Endothelial cell (in vitro differentiated cells): ENCODE measurements around the gene BAD. TPM values are rescaled to one million over a fixed set of nuclear protein-coding genes. Genes with fewer than 3 reads are reported as not detected.

Experiments used
- DNase-seq: peaks from one replicate; pipeline ENCODE4 v3.0.0; 2021; ENCODE audit warnings: low spot score
- H3K27ac Mint-ChIP-seq: one replicate; pipeline ENCODE4 v1.8.0; 2021; ENCODE audit warnings: mixed read lengths, inconsistent platforms; ENCODE audit not compliant: unreplicated experiment
- H3K27me3 Mint-ChIP-seq: one replicate; pipeline ENCODE4 v1.8.0; 2021; ENCODE audit warnings: mild to moderate bottlenecking, moderate library complexity, mixed read lengths, inconsistent platforms; ENCODE audit not compliant: unreplicated experiment
- H3K36me3 Mint-ChIP-seq: one replicate; pipeline ENCODE4 v1.8.0; 2021; ENCODE audit warnings: mild to moderate bottlenecking, low read depth, mixed read lengths, inconsistent platforms; ENCODE audit not compliant: unreplicated experiment
- H3K4me1 Mint-ChIP-seq: one replicate; pipeline ENCODE4 v1.8.0; 2021; ENCODE audit warnings: mild to moderate bottlenecking, mixed read lengths, inconsistent platforms; ENCODE audit not compliant: unreplicated experiment
- H3K4me3 Mint-ChIP-seq: one replicate; pipeline ENCODE4 v1.8.0; 2021; ENCODE audit warnings: mild to moderate bottlenecking, mixed read lengths, inconsistent platforms; ENCODE audit not compliant: unreplicated experiment
- H3K9me3 Mint-ChIP-seq: one replicate; pipeline ENCODE4 v1.8.0; 2021; ENCODE audit warnings: mixed read lengths, inconsistent platforms; ENCODE audit not compliant: unreplicated experiment
- CTCF ChIP-seq: fragments of 200-600 bp; sonication (generic); IDR thresholded peaks from one replicate; pipeline ENCODE4 v1.5.0; 2021; ENCODE audit warnings: antibody characterized with exemption; ENCODE audit not compliant: unreplicated experiment
- total RNA-seq: library from RNA; stranded (reverse); fragmentation: NEBNext Ultra II Directional; extraction: Animal tissue kit (Norgen Biotek cat#: 25700); gene quantifications from one replicate; pipeline ENCODE4 v1.2.1, GENCODE V29; 2021; ENCODE audit not compliant: unreplicated experiment

BAD gene
- total RNA-seq, 1 donor from 2014 or later = 40.7 TPM

- Mint-ChIP-seq H3K27me3 (peaks cover 5% of the 10 kb centered on the region), H3K4me1 (peaks cover 7% of the 10 kb centered on the region), H3K36me3 (peaks cover 5% of the 10 kb centered on the region), H3K9me3 (no peaks in the 10 kb centered on the region), H3K4me3 (no peak overlapping the region), H3K27ac (no peak overlapping the region)
- DNase-seq = no peak
- TF ChIP-seq CTCF = no peak
Measured at GRCh38 chr11:64223001-64223651, 61.3 kb downstream of the BAD start.

GRCh38 chr11:64222651-64223000 is 61.8 kb downstream of the BAD start:
- Mint-ChIP-seq H3K36me3 (peaks cover 5% of the 10 kb centered on the region), H3K9me3 (no peaks in the 10 kb centered on the region), H3K4me1 (peaks cover 7% of the 10 kb centered on the region), H3K4me3 (no peak overlapping the region), H3K27me3 (peaks cover 8% of the 10 kb centered on the region), H3K27ac (no peak overlapping the region)
- TF ChIP-seq CTCF = no peak
- no peak for DNase-seq

- no peak overlapping the region for H3K27ac Mint-ChIP-seq
- peaks cover 5% of the 10 kb centered on the region for H3K4me1 Mint-ChIP-seq
- H3K36me3 Mint-ChIP-seq = peaks cover 5% of the 10 kb centered on the region
- TF ChIP-seq CTCF = no peak
- H3K4me3 Mint-ChIP-seq = no peak overlapping the region
- no peak for DNase-seq
- H3K9me3 Mint-ChIP-seq = no peaks in the 10 kb centered on the region
- peaks cover 7% of the 10 kb centered on the region for H3K27me3 Mint-ChIP-seq
Measured at GRCh38 chr11:64220798-64221197, 63.7 kb downstream of the BAD start.

- Mint-ChIP-seq H3K4me1 (peaks cover 5% of the 10 kb centered on the region), H3K27me3 (peaks cover 7% of the 10 kb centered on the region), H3K27ac (no peak overlapping the region), H3K9me3 (no peaks in the 10 kb centered on the region), H3K4me3 (no peak overlapping the region), H3K36me3 (peaks cover 5% of the 10 kb centered on the region)
- no peak for TF ChIP-seq CTCF
- DNase-seq = no peak
Measured at GRCh38 chr11:64220271-64220670, 64.2 kb downstream of the BAD start.

Other genes with a start within 250 kb of the BAD start
- gene FLRT1, start 248.7 kb downstream of the BAD start, total RNA-seq = not detected
- gene MACROD1, start 118.6 kb downstream of the BAD start, total RNA-seq = 4.1 TPM
- 124 TPM for gene STIP1, start 98.5 kb downstream of the BAD start, total RNA-seq
- gene FERMT3, start 77.9 kb downstream of the BAD start, total RNA-seq = 6.2 TPM
- gene TRPT1, start 58.5 kb downstream of the BAD start, total RNA-seq = 23.2 TPM
- 21.2 TPM for gene NUDT22, start 58.4 kb downstream of the BAD start, total RNA-seq
- gene DNAJC4, start 54.1 kb downstream of the BAD start, total RNA-seq = 38.0 TPM
- 11.5 TPM for gene VEGFB, start 50.1 kb downstream of the BAD start, total RNA-seq
- 35.3 TPM for gene FKBP2, start 43.6 kb downstream of the BAD start, total RNA-seq
- 201 TPM for gene PPP1R14B, start 37.7 kb downstream of the BAD start, total RNA-seq
- 51.0 TPM for gene PLCB3, start 33.1 kb downstream of the BAD start, total RNA-seq
- gene GPR137, start 1.2 kb upstream of the BAD start, total RNA-seq = 56.0 TPM
- 0.36 TPM for gene KCNK4, start 6.6 kb upstream of the BAD start, total RNA-seq
- 0.38 TPM for gene CATSPERZ, start 15.7 kb upstream of the BAD start, total RNA-seq
- gene ESRRA, start 20.9 kb upstream of the BAD start, total RNA-seq = 42.3 TPM
- gene TRMT112, start 32.9 kb upstream of the BAD start, total RNA-seq = 138 TPM
- gene PRDX5, start 33.5 kb upstream of the BAD start, total RNA-seq = 264 TPM
- gene CCDC88B, start 55.5 kb upstream of the BAD start, total RNA-seq = 8.3 TPM
- 37.5 TPM for gene RPS6KA4, start 74.5 kb upstream of the BAD start, total RNA-seq